Gastrocnemius medialis (tissue), 4 donors: ENCODE results near the gene CCDC183. TPM values are rescaled to one million over a fixed set of nuclear protein-coding genes. Genes with fewer than 3 reads are reported as not detected.

Source experiments
- ATAC-seq, 2 donors: fragments of 150-250 bp; one replicate each; pipeline ENCODE4 v1.9.1; 2016
- DNase-seq, 2 donors: peaks; one replicate each; pipeline ENCODE4 v3.0.0-alpha.2; 2019
- H3K27ac ChIP-seq, 4 donors: fragments of 200-600 bp; sonication (generic); 1 replicate in 1 of 4; 2 replicates in 3 of 4; pipeline ENCODE4 v1.5.1; 2016 to 2018; ENCODE audit warnings: mild to moderate bottlenecking in 2 of 4, moderate library complexity in 1 of 4
- H3K27me3 ChIP-seq, 3 donors: fragments of 200-600 bp; sonication (generic) in 2 of 3; 1 replicate in 1 of 3; 2 replicates in 2 of 3; pipeline versions ENCODE4 v1.5.1 to v1.6.0; 2016 to 2019; ENCODE audit warnings: mild to moderate bottlenecking in 1 of 3, moderate library complexity in 1 of 3
- H3K36me3 ChIP-seq, 2 donors: fragments of 200-600 bp; sonication (generic) in 1 of 2; one replicate each; pipeline ENCODE4 v1.5.1; 2017 to 2018
- H3K4me1 ChIP-seq, 2 donors: fragments of 200-600 bp; sonication (generic) in 1 of 2; one replicate each; pipeline ENCODE4 v1.5.1; 2016 to 2017; ENCODE audit warnings: mild to moderate bottlenecking in 2 of 2
- H3K4me3 ChIP-seq, 4 donors: fragments of 200-600 bp; sonication (generic) in 3 of 4; 1 replicate in 1 of 4; 2 replicates in 3 of 4; pipeline ENCODE4 v1.5.1; 2016 to 2019; ENCODE audit warnings: mild to moderate bottlenecking in 2 of 4
- H3K9me3 ChIP-seq, 3 donors: fragments of 200-600 bp; sonication (generic) in 2 of 3; 1 replicate in 1 of 3; 2 replicates in 2 of 3; pipeline ENCODE4 v1.5.1; 2016 to 2019
- CTCF ChIP-seq, 5 experiments: fragments of 450-650 bp in 3 of 5; fragments of 200-600 bp in 2 of 5; sonication (generic) in 2 of 5; IDR thresholded peaks in 4 of 5; conservative IDR thresholded peaks in 1 of 5; 1 replicate in 4 of 5; 2 replicates in 1 of 5; pipeline ENCODE4 v1.5.1; 2016 to 2019; ENCODE audit warnings: antibody characterized with exemption in 5 of 5, mild to moderate bottlenecking in 3 of 5, moderate library complexity in 3 of 5
- POLR2A ChIP-seq, 2 donors: fragments of 450-650 bp; IDR thresholded peaks; one replicate each; pipeline ENCODE4 v1.6.1; 2017; ENCODE audit warnings: antibody characterized with exemption in 2 of 2, mild to moderate bottlenecking in 2 of 2, moderate library complexity in 2 of 2
- in situ Hi-C, 4 donors: fragments of 200-750 bp; cut with MboI; loops; one replicate each; pipeline versions ENCODE4 v1.15.0 to v1.8.0; 2017; ENCODE audit warnings: low sequenced_read_pairs in 4 of 4
- intact Hi-C: fragments of 100-400 bp; cut with DNase I; formaldehyde crosslinking; loops from one replicate; pipeline ENCODE4 v1.15.1; 2023; ENCODE audit warnings: low total_unique reads
- microRNA-seq, 2 donors: library from miRNA; unstranded; fragments of <30 nt; microRNA quantifications; one replicate each; pipeline ENCODE4, GENCODE V29; 2016; ENCODE audit warnings: borderline replicate concordance in 2 of 2
- total RNA-seq, 4 donors: library from RNA; depleted of rRNA; stranded (reverse); fragments of >200 nt; gene quantifications; one replicate each; pipeline versions ENCODE4 v1.1.0 to v1.2.3, GENCODE V29; 2016

Gene CCDC183
- total RNA-seq, 4 donors from 2014 or later = 0.31 TPM; not detected in 3

- Histone ChIP-seq H3K27me3 (no peaks in the 10 kb centered on the region), H3K4me3 (no peak overlapping the region), H3K36me3 (peaks cover 0 to 4% of the 10 kb centered on the region in 2 donors), H3K4me1 (peaks cover 7 to 17% of the 10 kb centered on the region in 2 donors), H3K9me3 (no peaks in the 10 kb centered on the region), H3K27ac (no peak overlapping the region)
- intact Hi-C loops (no loop called here), in situ Hi-C loops (no loop called here)
- DNase-seq = no peak
- TF ChIP-seq CTCF (IDR thresholded peaks at IDR 0.05 in 4 of 5, conservative IDR thresholded peaks at IDR 0.05 in 1 of 5) (no peak), POLR2A (IDR thresholded peaks at IDR 0.05) (no peak)
- no peak for ATAC-seq
Measured at GRCh38 chr9:136856541-136857141, 60.5 kb downstream of the CCDC183 start.

- intact Hi-C loops (no loop called here), in situ Hi-C loops (no loop called here)
- DNase-seq = no peak
Measured at GRCh38 chr9:136857166-136857565, 61.0 kb downstream of the CCDC183 start.

More at GRCh38 chr9:136857166-136857565, 61.0 kb downstream of the CCDC183 start:
- no peak overlapping the region for H3K4me3 ChIP-seq
- TF ChIP-seq CTCF (IDR thresholded peaks at IDR 0.05 in 4 of 5, conservative IDR thresholded peaks at IDR 0.05 in 1 of 5) (no peak), POLR2A (IDR thresholded peaks at IDR 0.05) (no peak)
- peaks cover 2 to 12% of the 10 kb centered on the region in 2 donors for H3K4me1 ChIP-seq
- no peak overlapping the region for H3K27ac ChIP-seq
- H3K36me3 ChIP-seq = peaks cover 0 to 8% of the 10 kb centered on the region in 2 donors
- H3K9me3 ChIP-seq = no peaks in the 10 kb centered on the region
- no peaks in the 10 kb centered on the region for H3K27me3 ChIP-seq
- ATAC-seq = no peak

Small RNAs within 50 kb of the gene (microRNA-seq; reads per million reads assigned to microRNA genes)
- gene MIR4292 = 0 reads per million in 2 donors
- gene MIR6722 = 0 reads per million in 2 donors

Other genes starting within 250 kb of the CCDC183 start
- 10 to 100 TPM; 37.4 to 74.7 (median 49.0) TPM for gene EGFL7, start 133.4 kb upstream of the CCDC183 start, total RNA-seq
- gene AGPAT2, start 108.9 kb upstream of the CCDC183 start, total RNA-seq = 10 to 100 TPM; 19.0 to 77.4 (median 36.0) TPM
- gene DIPK1B, start 83.8 kb upstream of the CCDC183 start, total RNA-seq = 1 to 10 TPM; 1.8 to 4.6 (median 3.8) TPM
- gene LCN10, start 53.4 kb upstream of the CCDC183 start, total RNA-seq = 1 to 10 TPM in 3 of 4 donors, under 1 TPM in 1; 0.61 to 4.7 (median 1.6) TPM
- gene LCN6, start 47.8 kb upstream of the CCDC183 start, total RNA-seq = 10 to 100 TPM in 1 of 4 donors, 1 to 10 TPM in 3; 2.1 to 11.7 (median 3.7) TPM
- not detected for gene LCN8, start 38.1 kb upstream of the CCDC183 start, total RNA-seq
- gene LCN15, start 31.8 kb upstream of the CCDC183 start, total RNA-seq = not detected
- gene TMEM141, start 5.0 kb upstream of the CCDC183 start, total RNA-seq = 10 to 100 TPM; 46.9 to 70.2 (median 51.1) TPM
- gene RABL6, start 11.6 kb downstream of the CCDC183 start, total RNA-seq = 100 to 1,000 TPM in 2 of 4 donors, 10 to 100 TPM in 2; 84.9 to 121 (median 105) TPM
- gene AJM1, start 46.1 kb downstream of the CCDC183 start, total RNA-seq = 1 to 10 TPM; 1.3 to 2.1 (median 1.6) TPM
- 100 to 1,000 TPM in 3 of 4 donors, 10 to 100 TPM in 1; 98.8 to 204 (median 152) TPM for gene PHPT1, start 53.1 kb downstream of the CCDC183 start, total RNA-seq
- 1 to 10 TPM in 3 of 4 donors, under 1 TPM in 1; 0.95 to 2.3 (median 1.7) TPM for gene MAMDC4, start 56.0 kb downstream of the CCDC183 start, total RNA-seq
- 100 to 1,000 TPM; 285 to 440 (median 334) TPM for gene EDF1, start 70.0 kb downstream of the CCDC183 start, total RNA-seq
- 1 to 10 TPM; 3.5 to 6.6 (median 4.8) TPM for gene TRAF2, start 90.2 kb downstream of the CCDC183 start, total RNA-seq
- gene FBXW5, start 148.4 kb downstream of the CCDC183 start, total RNA-seq = 100 to 1,000 TPM; 329 to 469 (median 435) TPM
- gene C8G, start 148.9 kb downstream of the CCDC183 start, total RNA-seq = 1 to 10 TPM in 2 of 4 donors, not detected in 2; 1.7 to 5.2 TPM
- gene LCN12, start 155.9 kb downstream of the CCDC183 start, total RNA-seq = not detected
- 10 to 100 TPM in 3 of 4 donors, 1 to 10 TPM in 1; 2.3 to 35.2 (median 27.0) TPM for gene PTGDS, start 181.2 kb downstream of the CCDC183 start, total RNA-seq
- gene LCNL1, start 186.7 kb downstream of the CCDC183 start, total RNA-seq = under 1 TPM in 1 of 4 donors, not detected in 3; 0.10 TPM
- gene PAXX, start 196.1 kb downstream of the CCDC183 start, total RNA-seq = 10 to 100 TPM; 10.8 to 15.6 (median 14.6) TPM
- under 1 TPM in 1 of 4 donors, not detected in 3; 0.36 TPM for gene CLIC3, start 200.2 kb downstream of the CCDC183 start, total RNA-seq
- gene ABCA2, start 231.9 kb downstream of the CCDC183 start, total RNA-seq = 10 to 100 TPM; 14.1 to 20.0 (median 16.7) TPM
- gene FUT7, start 235.8 kb downstream of the CCDC183 start, total RNA-seq = not detected
- gene NPDC1, start 249.8 kb downstream of the CCDC183 start, total RNA-seq = 10 to 100 TPM; 11.3 to 22.3 (median 19.0) TPM